ENCODE results near the gene TECPR1. TPM values are rescaled to one million over a fixed set of nuclear protein-coding genes. Genes with fewer than 3 reads are reported as not detected.

The TECPR1 gene
- total RNA-seq, 8 experiments from 2014 or later = 7.0 to 23.4 (median 16.2) TPM

DNA sequence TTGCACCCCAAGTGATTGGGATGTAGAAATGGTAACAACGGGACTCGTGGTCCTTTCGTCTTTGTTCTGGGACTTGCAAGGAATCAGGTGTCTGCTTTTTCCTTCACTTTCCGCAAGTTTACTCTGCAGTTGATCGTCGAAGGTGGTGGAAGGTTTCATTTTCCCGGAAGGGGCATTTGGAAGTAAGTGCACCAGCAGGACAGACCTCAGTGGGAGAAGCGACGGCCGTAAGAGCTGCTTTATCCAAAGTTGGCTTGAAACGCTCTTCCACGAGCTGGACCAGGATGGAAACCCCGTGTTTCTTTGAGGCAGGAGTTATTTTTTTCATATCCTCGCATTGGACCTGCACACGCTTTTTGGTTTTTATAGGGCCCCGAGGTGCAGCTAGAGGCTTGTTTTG, 30.7 kb upstream of the TECPR1 start:
- Histone ChIP-seq H3K4me1 (replicated peaks in 1 of 2) (peaks cover 39 to 42% of the 10 kb centered on the region in 2 donors), H3K4me3 (peak overlapping the region; percentile 86 to 100 (median 95)), H3K27ac (no peak overlapping the region)
- in situ Hi-C loops (cut with MboI; ENCODE audit: low pct_unique_long_range_greater_than_20kb in 2 of 9, low sequenced_read_pairs in 9 of 9, unreplicated experiment in 9 of 9) = loop anchor here in 1 of 9 experiments (25.0 kb wide), 1 partner anchor 555 kb away; no protein-coding TSS in a partner anchor
- no peak for ATAC-seq (replicated peaks in 6 of 8)
- 3 to 22% (median 16%) methylated on average over 3 to 15 of the region's 16 CpGs; no CpG with 5 or more reads in 1 of the 10 experiments for WGBS, 10 experiments

DNA sequence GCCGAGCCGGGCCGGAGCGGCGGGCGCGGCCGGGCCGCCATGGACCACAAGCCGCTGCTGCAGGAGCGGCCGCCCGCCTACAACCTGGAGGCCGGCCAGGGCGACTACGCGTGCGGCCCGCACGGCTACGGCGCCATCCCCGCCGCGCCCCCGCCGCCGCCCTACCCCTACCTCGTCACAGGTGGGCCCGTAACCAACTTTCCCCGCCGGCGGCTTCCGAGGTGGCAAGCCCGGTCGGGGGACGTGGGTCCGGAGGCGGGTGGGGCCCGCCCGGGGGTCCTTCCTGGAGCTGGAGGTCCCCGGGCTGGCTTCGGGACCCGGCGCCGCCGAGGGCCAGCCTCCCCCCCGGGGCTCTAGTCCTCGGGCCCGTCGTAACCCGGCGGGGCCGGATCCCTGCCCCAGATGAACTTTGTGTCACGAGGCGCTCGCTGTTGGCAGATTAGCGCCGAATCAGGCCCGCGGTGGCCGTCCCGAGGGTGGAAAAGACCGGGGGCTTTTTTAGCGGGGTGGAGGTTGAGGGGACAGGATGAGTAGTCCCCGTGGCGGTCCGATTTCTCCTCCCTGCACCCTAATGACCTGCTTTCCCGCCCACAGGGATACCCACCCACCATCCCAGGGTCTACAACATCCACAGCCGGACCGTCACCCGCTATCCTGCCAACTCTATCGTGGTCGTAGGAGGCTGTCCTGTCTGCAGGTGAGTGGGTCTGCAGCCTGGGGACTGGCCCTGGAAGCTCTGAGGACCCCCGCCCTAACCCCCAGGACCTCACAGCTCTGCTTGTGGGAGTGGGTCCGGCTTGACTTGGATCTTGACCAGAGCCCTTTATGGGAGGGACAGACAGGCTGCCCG, 29.9 kb upstream of the TECPR1 start:
- 0% methylated on average over 1 to 4 of the region's 77 CpGs; no CpG with 5 or more reads in 7 of the 10 experiments for WGBS, 10 experiments
- Histone ChIP-seq H3K4me1 (replicated peaks in 1 of 2) (peaks cover 39 to 42% of the 10 kb centered on the region in 2 donors), H3K4me3 (peak overlapping the region; percentile 86 to 100 (median 95)), H3K27ac (peak overlapping the region; percentile 83 to 87)
- in situ Hi-C loops (cut with MboI; ENCODE audit: low pct_unique_long_range_greater_than_20kb in 2 of 9, low sequenced_read_pairs in 9 of 9, unreplicated experiment in 9 of 9) = loop anchor here in 1 of 9 experiments (25.0 kb wide), 1 partner anchor 555 kb away; no protein-coding TSS in a partner anchor
- ATAC-seq (replicated peaks in 6 of 8) = peak; percentile 10 to 43 (median 30)

DNA sequence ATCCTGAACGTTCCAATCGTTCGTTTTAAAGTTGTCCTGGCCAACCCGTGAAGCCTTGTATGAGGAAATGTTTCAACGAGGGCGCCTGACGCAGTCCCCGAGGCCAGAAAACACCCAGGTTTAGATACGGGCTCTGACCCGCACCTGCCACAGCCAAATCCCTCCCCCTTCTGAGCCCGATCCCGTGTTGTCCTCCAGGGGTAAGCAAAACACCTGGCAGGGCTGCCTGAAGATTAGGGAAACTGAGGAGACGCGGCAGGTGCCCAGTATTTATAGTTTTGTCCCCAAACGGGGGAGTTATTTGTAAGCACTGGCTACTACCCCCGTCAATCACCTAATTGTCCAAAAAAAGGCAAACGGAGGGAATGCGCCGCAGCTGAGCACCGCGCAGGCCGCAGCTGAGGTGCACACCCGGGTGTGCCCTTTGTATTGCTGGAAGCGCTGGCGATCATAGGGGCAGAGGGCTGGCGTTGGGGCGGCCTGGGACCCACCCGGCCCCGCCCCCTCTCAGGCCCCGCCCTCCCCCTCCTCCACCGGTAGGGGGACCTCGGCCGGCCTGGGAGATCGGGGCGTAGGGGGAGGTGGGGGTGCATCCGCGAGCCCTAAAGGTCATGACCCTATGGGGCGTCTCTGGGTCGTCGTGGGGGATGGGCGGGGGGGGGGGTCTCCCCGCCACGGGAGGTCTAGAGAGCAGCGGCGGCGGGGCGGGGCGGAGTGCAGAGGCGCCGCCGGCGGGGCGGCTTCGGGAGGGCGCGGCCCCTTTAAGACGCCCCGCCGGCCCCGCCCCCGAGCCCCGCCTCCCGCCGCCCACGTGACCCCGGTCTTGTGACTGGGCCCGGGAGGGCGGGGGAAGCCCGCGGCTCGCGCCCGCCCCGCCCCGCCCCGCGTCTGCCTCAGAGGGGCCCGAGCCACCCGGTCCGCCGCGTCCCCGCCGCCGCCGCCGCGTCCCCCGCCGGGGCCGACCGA, 29.0 kb upstream of the TECPR1 start, which contains the start of gene BRI3:
BRI3 (plus strand) TSS at position 896 of the 966 bp plus-strand sequence. CDS start 110 bp downstream, outside the sequence.
- ATAC-seq (replicated peaks in 6 of 8) = peak; percentile 37 to 83 (median 80)
- Histone ChIP-seq H3K4me3 (peak within 1 kb of the TSS; percentile 86 to 100 (median 95)), H3K27ac (peak within 1 kb of the TSS; percentile 83 to 87), H3K4me1 (replicated peaks in 1 of 2) (peaks cover 34 to 35% of the 10 kb centered on the region in 2 donors)
- WGBS, 10 experiments = 0 to 22% (median 9%) methylated on average over 1 to 12 of the region's 92 CpGs; no CpG with 5 or more reads in 2 of the 10 experiments
- in situ Hi-C loops (cut with MboI; ENCODE audit: low pct_unique_long_range_greater_than_20kb in 2 of 9, low sequenced_read_pairs in 9 of 9, unreplicated experiment in 9 of 9) = loop anchor here in 1 of 9 experiments (25.0 kb wide), 1 partner anchor 556 kb away; no protein-coding TSS in a partner anchor

DNA sequence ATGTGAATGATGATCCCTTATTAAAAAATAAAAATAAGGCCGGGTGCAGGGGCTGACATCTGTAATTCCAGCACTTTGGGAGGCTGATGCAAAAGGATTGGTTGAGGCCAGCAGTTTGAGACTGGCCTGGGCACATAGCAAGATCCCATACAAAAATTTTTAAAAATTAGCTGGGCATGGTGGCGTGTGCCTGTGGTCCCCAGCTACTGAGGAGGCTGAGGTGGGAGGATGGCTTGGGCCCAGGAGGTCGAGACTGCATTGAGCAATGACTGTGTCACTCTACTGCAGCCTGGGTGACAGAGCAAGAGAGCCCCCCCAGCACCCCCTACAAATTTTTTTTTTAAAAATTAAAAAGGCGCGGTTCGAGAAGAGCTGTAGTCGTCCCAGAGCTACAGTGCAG, 28.3 kb upstream of the TECPR1 start:
- peak overlapping the region in 1 of 2 donors; percentile 78 for H3K27ac ChIP-seq
- in situ Hi-C loops (cut with MboI; ENCODE audit: low pct_unique_long_range_greater_than_20kb in 2 of 9, low sequenced_read_pairs in 9 of 9, unreplicated experiment in 9 of 9) = loop anchor here in 1 of 9 experiments (25.0 kb wide), 1 partner anchor 557 kb away; no protein-coding TSS in a partner anchor

DNA sequence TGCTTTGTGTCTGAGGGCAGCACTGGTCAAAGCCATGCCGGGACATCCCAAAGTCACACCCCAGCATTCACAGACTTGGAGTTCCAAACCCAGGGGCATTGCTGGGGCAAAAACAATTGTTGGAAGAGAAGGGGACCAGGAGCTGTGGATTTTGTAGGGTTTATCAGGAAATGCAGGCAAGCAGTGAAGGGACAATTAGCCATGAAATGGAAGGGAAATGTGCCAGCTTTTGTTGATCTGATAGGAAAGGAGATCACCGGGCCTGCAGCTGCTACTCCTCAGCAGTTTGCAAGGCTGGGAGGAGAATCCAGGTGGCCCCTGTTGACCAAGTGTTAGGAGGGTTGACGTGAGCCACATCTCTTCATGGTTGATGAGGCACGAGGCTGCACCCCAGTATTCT, 26.9 kb upstream of the TECPR1 start:
- 81 to 100% (median 88%) methylated on average over 1 to 4 of the region's 4 CpGs; no CpG with 5 or more reads in 5 of the 10 experiments for WGBS, 10 experiments
- in situ Hi-C loops (cut with MboI; ENCODE audit: low pct_unique_long_range_greater_than_20kb in 2 of 9, low sequenced_read_pairs in 9 of 9, unreplicated experiment in 9 of 9) = loop anchor here in 1 of 9 experiments (25.0 kb wide), 1 partner anchor 558 kb away; no protein-coding TSS in a partner anchor
- peaks cover 14 to 16% of the 10 kb centered on the region in 2 donors for H3K4me1 ChIP-seq (replicated peaks in 1 of 2)
- no peak overlapping the region for H3K27ac ChIP-seq
- no peak for ATAC-seq (replicated peaks in 6 of 8)
- no peak overlapping the region for H3K4me3 ChIP-seq

More for the DNA sequence above, 28.3 kb upstream of the TECPR1 start:
- peak overlapping the region in 3 of 5 donors; percentile 86 to 99 (median 95) for H3K4me3 ChIP-seq
- no peak for ATAC-seq (replicated peaks in 6 of 8)
- 10 to 100% (median 67%) methylated on average over 1 to 5 of the region's 7 CpGs; no CpG with 5 or more reads in 3 of the 10 experiments for WGBS, 10 experiments
- H3K4me1 ChIP-seq (replicated peaks in 1 of 2) = peaks cover 28 to 29% of the 10 kb centered on the region in 2 donors

DNA sequence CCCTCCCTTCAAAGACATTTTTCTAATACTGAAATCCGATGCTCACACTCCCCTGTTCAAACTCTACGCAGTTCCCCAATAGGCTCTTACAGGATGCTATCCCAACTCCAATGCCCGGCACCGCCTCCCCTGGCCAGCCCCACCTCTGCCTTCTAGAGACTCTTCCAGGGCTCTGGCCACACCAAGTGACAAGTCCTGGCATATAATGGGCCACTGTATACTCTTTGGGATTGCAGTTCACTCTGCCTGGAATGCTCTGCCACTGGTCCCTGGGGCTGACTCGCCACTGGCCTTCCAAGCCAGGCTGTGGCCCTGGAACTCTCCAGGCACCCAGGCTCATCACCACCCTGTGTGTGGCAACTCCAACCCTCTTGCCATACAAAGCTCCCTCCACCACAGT, 26.4 kb upstream of the TECPR1 start:
- H3K4me3 ChIP-seq = no peak overlapping the region
- no peak for ATAC-seq (replicated peaks in 6 of 8)
- 83 to 100% (median 100%) methylated on average over 1 to 2 of the region's 5 CpGs; no CpG with 5 or more reads in 5 of the 10 experiments for WGBS, 10 experiments
- in situ Hi-C loops (cut with MboI; ENCODE audit: low pct_unique_long_range_greater_than_20kb in 2 of 9, low sequenced_read_pairs in 9 of 9, unreplicated experiment in 9 of 9) = loop anchor here in 1 of 9 experiments (25.0 kb wide), 1 partner anchor 559 kb away; no protein-coding TSS in a partner anchor
- no peak overlapping the region for H3K27ac ChIP-seq
- peaks cover 9 to 11% of the 10 kb centered on the region in 2 donors for H3K4me1 ChIP-seq (replicated peaks in 1 of 2)

DNA sequence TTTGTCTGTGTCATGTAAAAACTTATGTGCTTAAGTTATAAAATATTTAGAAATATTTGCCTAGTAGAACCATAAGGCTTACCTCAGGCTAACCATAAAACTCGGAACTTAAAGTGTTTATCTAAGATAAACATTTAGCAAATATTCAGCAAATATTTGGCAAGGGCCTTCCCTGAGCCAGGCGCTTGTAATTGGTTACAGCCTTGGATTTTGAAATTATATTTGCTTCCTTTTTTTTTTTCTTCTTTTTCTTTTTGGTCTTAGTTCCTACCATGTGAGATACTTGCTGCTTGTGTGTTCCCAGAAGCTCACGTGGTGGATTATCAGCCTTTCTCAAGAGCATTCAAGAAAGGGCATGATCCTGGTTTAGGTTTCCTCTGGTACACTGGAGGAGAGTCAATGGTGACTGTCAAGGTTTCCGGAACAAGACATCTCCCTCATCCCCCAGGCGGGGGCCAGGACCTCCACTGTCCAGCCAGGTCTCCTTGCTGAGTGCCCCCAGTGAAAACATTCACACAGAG, 24.3 kb upstream of the TECPR1 start:
- H3K4me1 ChIP-seq (replicated peaks in 1 of 2) = peaks cover 0 to 4% of the 10 kb centered on the region in 2 donors
- H3K27ac ChIP-seq = no peak overlapping the region
- H3K4me3 ChIP-seq = no peak overlapping the region
- in situ Hi-C loops (cut with MboI; ENCODE audit: low pct_unique_long_range_greater_than_20kb in 2 of 9, low sequenced_read_pairs in 9 of 9, unreplicated experiment in 9 of 9) = loop anchor here in 1 of 9 experiments (25.0 kb wide), 1 partner anchor 561 kb away; no protein-coding TSS in a partner anchor
- 10 to 100% (median 89%) methylated on average over 1 to 5 of the region's 5 CpGs for WGBS, 10 experiments
- peak in 1 of 8 experiments; percentile 76 for ATAC-seq (replicated peaks in 6 of 8)

DNA sequence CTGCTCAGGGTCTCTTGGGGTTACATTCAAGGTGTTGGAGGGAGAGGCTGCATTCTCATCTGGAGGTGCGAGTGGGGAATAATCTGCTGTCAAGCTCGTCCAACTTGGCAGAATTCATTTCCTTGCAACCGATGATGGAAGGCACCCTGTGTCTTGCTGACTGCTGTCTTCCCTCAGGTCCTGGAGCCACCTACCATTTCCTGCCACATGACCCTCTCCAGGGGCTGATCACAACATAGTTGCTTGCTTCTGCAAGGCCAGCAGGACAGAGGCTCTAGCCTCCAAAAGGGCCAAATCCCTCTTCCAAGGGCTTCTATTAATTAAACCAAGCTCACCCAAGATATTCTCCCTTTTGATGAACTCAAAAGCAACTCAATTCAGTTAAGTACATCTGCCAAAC, 15.3 kb upstream of the TECPR1 start:
- Histone ChIP-seq H3K4me3 (no peak overlapping the region), H3K27ac (no peak overlapping the region), H3K4me1 (replicated peaks in 1 of 2) (no peaks in the 10 kb centered on the region)
- ATAC-seq (replicated peaks in 6 of 8) = no peak
- in situ Hi-C loops (cut with MboI; ENCODE audit: low pct_unique_long_range_greater_than_20kb in 2 of 9, low sequenced_read_pairs in 9 of 9, unreplicated experiment in 9 of 9) = no loop called here
- WGBS, 10 experiments = 67 to 100% (median 100%) methylated on average over 1 to 2 of the region's 3 CpGs; no CpG with 5 or more reads in 6 of the 10 experiments

DNA sequence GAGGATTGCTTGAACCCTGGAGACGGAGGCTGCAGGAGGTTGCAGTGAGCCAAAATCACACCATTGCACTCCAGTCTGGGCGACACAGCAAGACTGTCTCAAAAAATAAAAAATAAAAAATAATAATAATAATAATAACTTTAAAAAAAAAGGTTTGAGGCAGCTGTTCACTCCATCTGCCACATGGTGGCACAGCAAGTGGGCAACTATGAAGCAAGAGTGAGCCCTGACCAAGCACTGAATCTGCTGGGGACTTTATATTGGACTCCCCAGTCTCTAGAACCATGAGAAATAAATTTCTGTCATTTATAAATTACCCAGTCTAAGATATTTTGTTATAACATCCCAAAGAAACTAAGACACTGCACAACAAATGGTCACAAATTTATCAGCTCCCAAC, 14.8 kb upstream of the TECPR1 start:
- WGBS, 10 experiments = 31 to 100% (median 67%) methylated on average over 1 to 2 of the region's 2 CpGs; no CpG with 5 or more reads in 3 of the 10 experiments
- peak in 2 of 8 experiments; percentile 31 to 38 for ATAC-seq (replicated peaks in 6 of 8)
- H3K27ac ChIP-seq = no peak overlapping the region
- in situ Hi-C loops (cut with MboI; ENCODE audit: low pct_unique_long_range_greater_than_20kb in 2 of 9, low sequenced_read_pairs in 9 of 9, unreplicated experiment in 9 of 9) = no loop called here
- no peaks in the 10 kb centered on the region for H3K4me1 ChIP-seq (replicated peaks in 1 of 2)
- no peak overlapping the region for H3K4me3 ChIP-seq

DNA sequence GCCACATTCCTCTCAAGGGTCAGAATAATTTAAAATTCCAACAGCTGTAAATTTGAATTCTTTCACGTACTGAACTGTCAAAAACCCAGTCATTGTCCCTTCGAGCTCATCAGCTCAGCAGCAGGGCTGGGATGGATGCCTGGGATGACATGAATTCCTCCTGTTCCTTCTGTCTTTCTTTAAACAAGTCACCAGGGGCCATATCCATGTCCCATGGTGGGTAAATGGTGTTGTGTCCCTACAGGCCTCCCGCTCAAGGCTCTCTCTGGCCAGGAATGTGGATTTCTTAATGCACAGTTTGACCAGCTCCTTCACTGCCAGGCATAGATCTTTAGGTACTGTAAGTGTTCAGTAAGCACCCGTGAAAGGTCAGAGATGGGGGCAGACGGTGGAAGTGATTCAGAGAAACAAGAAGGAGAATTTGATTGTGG, 13.8 kb upstream of the TECPR1 start:
- in situ Hi-C loops (cut with MboI; ENCODE audit: low pct_unique_long_range_greater_than_20kb in 2 of 9, low sequenced_read_pairs in 9 of 9, unreplicated experiment in 9 of 9) = no loop called here
- no peak overlapping the region for H3K27ac ChIP-seq
- no peaks in the 10 kb centered on the region for H3K4me1 ChIP-seq (replicated peaks in 1 of 2)
- ATAC-seq (replicated peaks in 6 of 8) = peak in 3 of 8 experiments; percentile 26 to 67 (median 34)
- no peak overlapping the region for H3K4me3 ChIP-seq
- 17 to 100% (median 57%) methylated on average over 1 to 4 of the region's 5 CpGs; no CpG with 5 or more reads in 3 of the 10 experiments for WGBS, 10 experiments

DNA sequence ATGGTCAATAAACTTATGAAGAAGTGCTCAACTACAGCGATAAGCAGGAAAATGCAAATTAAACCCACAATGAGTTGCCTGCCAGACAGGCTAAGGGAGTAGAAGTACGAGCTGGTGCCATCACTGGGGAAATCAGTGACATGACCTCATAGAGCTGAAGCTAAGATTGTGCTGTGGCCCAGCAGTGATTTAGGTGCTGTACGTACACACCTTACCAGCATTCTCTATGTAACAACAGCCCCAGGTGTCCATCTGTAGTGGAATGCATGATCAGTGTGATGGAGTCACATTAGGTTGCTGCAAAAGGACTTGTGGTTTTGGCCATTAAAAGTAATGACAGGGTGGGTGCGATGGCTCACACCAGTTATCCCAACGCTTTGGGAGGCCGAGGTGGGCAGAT, 5.7 kb upstream of the TECPR1 start:
- in situ Hi-C loops (cut with MboI; ENCODE audit: low pct_unique_long_range_greater_than_20kb in 2 of 9, low sequenced_read_pairs in 9 of 9, unreplicated experiment in 9 of 9) = no loop called here
- WGBS, 10 experiments = 64 to 100% (median 85%) methylated on average over 1 to 6 of the region's 6 CpGs; no CpG with 5 or more reads in 2 of the 10 experiments
- H3K4me1 ChIP-seq (replicated peaks in 1 of 2) = peaks cover 7 to 8% of the 10 kb centered on the region in 2 donors
- no peak for ATAC-seq (replicated peaks in 6 of 8)
- no peak overlapping the region for H3K27ac ChIP-seq
- no peak overlapping the region for H3K4me3 ChIP-seq

DNA sequence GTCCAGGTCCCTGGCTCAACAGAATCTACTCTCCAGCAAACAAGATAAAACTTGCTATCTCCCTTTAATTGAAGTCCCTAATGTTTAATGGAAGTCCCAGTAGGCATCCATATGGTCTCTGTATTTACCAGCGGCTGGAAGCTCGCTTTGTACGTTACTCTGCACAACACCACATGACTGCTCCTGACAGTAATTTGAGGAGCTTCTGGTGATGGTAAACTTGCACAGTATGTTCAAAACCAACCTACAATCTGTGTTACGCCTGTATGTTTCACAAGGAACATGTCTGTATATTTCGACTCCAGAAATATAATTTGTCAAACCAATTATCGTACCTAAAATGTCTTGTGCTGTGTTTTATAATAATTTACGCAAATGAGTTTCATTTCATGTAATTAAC, 4.4 kb upstream of the TECPR1 start:
- no peak overlapping the region for H3K4me3 ChIP-seq
- in situ Hi-C loops (cut with MboI; ENCODE audit: low pct_unique_long_range_greater_than_20kb in 2 of 9, low sequenced_read_pairs in 9 of 9, unreplicated experiment in 9 of 9) = no loop called here
- WGBS, 10 experiments = 86 to 100% (median 94%) methylated on average over 2 to 7 of the region's 7 CpGs; no CpG with 5 or more reads in 1 of the 10 experiments
- peaks cover 7 to 8% of the 10 kb centered on the region in 2 donors for H3K4me1 ChIP-seq (replicated peaks in 1 of 2)
- ATAC-seq (replicated peaks in 6 of 8) = no peak
- H3K27ac ChIP-seq = no peak overlapping the region
